ENCODE measurements around the gene STAP2.

DNA sequence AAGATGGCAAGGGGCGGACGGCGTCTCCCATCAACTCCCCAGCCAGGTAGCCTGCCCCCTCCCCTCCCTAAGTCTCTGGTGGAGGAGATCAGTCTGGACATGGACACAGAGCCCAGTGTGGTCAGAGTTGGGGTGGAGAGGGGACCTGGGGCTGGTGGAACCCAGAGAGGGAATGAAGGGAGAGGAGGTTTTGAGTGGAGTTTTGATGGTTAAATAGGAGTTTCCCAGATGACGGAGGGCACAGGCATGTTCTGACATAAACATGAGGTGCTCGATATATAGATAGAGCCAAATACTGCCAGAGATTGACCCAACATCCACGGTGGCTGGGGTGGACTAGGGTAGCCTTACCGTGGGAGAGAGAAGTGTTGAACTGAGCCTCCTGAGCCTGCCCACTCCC, 20.2 kb downstream of the STAP2 start:
- TF ChIP-seq NBN (IDR thresholded peaks at IDR 0.05) (no peak), SMC3 (IDR thresholded peaks at IDR 0.05; ENCODE audit: borderline replicate concordance, low read length) (no peak), POLR2A (IDR thresholded peaks at IDR 0.05; ENCODE audit: low read depth, low read length) (no peak), EP300 (IDR thresholded peaks at IDR 0.05; ENCODE audit: borderline replicate concordance in 1 of 2, control insufficient read depth in 1 of 2, low read depth in 2 of 2, low read length in 2 of 2) (no peak), NR2C1 (IDR thresholded peaks at IDR 0.05) (no peak)
- TF ChIP-seq, protein P1, sequence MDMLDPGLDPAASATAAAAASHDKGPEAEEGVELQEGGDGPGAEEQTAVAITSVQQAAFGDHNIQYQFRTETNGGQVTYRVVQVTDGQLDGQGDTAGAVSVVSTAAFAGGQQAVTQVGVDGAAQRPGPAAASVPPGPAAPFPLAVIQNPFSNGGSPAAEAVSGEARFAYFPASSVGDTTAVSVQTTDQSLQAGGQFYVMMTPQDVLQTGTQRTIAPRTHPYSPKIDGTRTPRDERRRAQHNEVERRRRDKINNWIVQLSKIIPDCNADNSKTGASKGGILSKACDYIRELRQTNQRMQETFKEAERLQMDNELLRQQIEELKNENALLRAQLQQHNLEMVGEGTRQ (IDR thresholded peaks at IDR 0.05; ENCODE audit: borderline replicate concordance, low read depth, low read length), result no peak
- TF ChIP-seq, protein P2, sequence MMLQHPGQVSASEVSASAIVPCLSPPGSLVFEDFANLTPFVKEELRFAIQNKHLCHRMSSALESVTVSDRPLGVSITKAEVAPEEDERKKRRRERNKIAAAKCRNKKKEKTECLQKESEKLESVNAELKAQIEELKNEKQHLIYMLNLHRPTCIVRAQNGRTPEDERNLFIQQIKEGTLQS (IDR thresholded peaks at IDR 0.05; ENCODE audit: borderline replicate concordance, extremely low read depth, low read depth, low read length), result no peak
- TF ChIP-seq, protein P3, sequence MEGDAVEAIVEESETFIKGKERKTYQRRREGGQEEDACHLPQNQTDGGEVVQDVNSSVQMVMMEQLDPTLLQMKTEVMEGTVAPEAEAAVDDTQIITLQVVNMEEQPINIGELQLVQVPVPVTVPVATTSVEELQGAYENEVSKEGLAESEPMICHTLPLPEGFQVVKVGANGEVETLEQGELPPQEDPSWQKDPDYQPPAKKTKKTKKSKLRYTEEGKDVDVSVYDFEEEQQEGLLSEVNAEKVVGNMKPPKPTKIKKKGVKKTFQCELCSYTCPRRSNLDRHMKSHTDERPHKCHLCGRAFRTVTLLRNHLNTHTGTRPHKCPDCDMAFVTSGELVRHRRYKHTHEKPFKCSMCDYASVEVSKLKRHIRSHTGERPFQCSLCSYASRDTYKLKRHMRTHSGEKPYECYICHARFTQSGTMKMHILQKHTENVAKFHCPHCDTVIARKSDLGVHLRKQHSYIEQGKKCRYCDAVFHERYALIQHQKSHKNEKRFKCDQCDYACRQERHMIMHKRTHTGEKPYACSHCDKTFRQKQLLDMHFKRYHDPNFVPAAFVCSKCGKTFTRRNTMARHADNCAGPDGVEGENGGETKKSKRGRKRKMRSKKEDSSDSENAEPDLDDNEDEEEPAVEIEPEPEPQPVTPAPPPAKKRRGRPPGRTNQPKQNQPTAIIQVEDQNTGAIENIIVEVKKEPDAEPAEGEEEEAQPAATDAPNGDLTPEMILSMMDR (IDR thresholded peaks at IDR 0.05 in 2 of 3, conservative IDR thresholded peaks at IDR 0.05 in 1 of 3; ENCODE audit: control insufficient read depth in 2 of 3, extremely low read depth in 1 of 3, insufficient read depth in 1 of 3, low read depth in 3 of 3, low read length in 3 of 3), result no peak
- TF ChIP-seq, protein P4, sequence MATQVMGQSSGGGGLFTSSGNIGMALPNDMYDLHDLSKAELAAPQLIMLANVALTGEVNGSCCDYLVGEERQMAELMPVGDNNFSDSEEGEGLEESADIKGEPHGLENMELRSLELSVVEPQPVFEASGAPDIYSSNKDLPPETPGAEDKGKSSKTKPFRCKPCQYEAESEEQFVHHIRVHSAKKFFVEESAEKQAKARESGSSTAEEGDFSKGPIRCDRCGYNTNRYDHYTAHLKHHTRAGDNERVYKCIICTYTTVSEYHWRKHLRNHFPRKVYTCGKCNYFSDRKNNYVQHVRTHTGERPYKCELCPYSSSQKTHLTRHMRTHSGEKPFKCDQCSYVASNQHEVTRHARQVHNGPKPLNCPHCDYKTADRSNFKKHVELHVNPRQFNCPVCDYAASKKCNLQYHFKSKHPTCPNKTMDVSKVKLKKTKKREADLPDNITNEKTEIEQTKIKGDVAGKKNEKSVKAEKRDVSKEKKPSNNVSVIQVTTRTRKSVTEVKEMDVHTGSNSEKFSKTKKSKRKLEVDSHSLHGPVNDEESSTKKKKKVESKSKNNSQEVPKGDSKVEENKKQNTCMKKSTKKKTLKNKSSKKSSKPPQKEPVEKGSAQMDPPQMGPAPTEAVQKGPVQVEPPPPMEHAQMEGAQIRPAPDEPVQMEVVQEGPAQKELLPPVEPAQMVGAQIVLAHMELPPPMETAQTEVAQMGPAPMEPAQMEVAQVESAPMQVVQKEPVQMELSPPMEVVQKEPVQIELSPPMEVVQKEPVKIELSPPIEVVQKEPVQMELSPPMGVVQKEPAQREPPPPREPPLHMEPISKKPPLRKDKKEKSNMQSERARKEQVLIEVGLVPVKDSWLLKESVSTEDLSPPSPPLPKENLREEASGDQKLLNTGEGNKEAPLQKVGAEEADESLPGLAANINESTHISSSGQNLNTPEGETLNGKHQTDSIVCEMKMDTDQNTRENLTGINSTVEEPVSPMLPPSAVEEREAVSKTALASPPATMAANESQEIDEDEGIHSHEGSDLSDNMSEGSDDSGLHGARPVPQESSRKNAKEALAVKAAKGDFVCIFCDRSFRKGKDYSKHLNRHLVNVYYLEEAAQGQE (IDR thresholded peaks at IDR 0.05; ENCODE audit: low read depth, low read length), result no peak

Data from GM12878 (cell line).